HT-29 (cell line): ENCODE measurements around the gene HDX. TPM values are rescaled to one million over a fixed set of nuclear protein-coding genes. Genes with fewer than 3 reads are reported as not detected.
"Not testable (repeated sequence)": the region's sequence is repeated elsewhere in the genome, so short reads cannot be mapped to it uniquely, and the experiment has no call there.

ENCODE experiments used
- DNase-seq: peaks from one replicate; pipeline ENCODE4 v3.0.0-alpha.2; 2015; ENCODE audit warnings: low spot score
- total RNA-seq: library from RNA; depleted of rRNA; stranded (reverse); fragments of >200 nt; shearing (Covaris generic); gene quantifications from 2 replicates; pipeline ENCODE4 v1.2.3, GENCODE V29; 2014; rRNA removed

Gene HDX
- total RNA-seq = not detected in 2 replicates

- DNase-seq = no peak
Observed at GRCh38 chrX:84501798-84502628, at the start of gene HDX. Gene HDX (minus strand): TSS chrX:84502453. CDS start chrX:84475397, 27,056 bp downstream.

- not testable (repeated sequence) for DNase-seq
Observed at GRCh38 chrX:84541315-84541714, 39.1 kb upstream of the HDX start.

GRCh38 chrX:84537627-84538026 lies 35.4 kb upstream of the HDX start:
- DNase-seq = not testable (repeated sequence)

- DNase-seq = no peak
Observed at GRCh38 chrX:84488426-84488825, 13.8 kb downstream of the HDX start.

GRCh38 chrX:84487365-84488353 lies 14.6 kb downstream of the HDX start:
- DNase-seq = no peak

GRCh38 chrX:84479086-84479485 lies 23.2 kb downstream of the HDX start:
- no peak for DNase-seq

GRCh38 chrX:84477114-84477513 lies 25.1 kb downstream of the HDX start:
- DNase-seq = no peak

GRCh38 chrX:84475596-84475995 lies 26.7 kb downstream of the HDX start:
- no peak for DNase-seq

- no peak for DNase-seq
Observed at GRCh38 chrX:84475101-84475500, 27.2 kb downstream of the HDX start.

GRCh38 chrX:84469226-84469625 lies 33.0 kb downstream of the HDX start:
- DNase-seq = no peak

GRCh38 chrX:84467898-84468297 lies 34.4 kb downstream of the HDX start:
- DNase-seq = no peak

GRCh38 chrX:84453351-84454246 lies 48.7 kb downstream of the HDX start:
- no peak for DNase-seq

GRCh38 chrX:84441143-84441542 lies 61.1 kb downstream of the HDX start:
- no peak for DNase-seq

- no peak for DNase-seq
Observed at GRCh38 chrX:84415140-84415539, 87.1 kb downstream of the HDX start.

- no peak for DNase-seq
Observed at GRCh38 chrX:84363663-84364062, 138.6 kb downstream of the HDX start.

- DNase-seq = no peak
Observed at GRCh38 chrX:84363051-84363450, 139.2 kb downstream of the HDX start.

GRCh38 chrX:84362184-84362838 lies 139.9 kb downstream of the HDX start:
- DNase-seq = no peak

GRCh38 chrX:84358271-84358670 lies 144.0 kb downstream of the HDX start:
- DNase-seq = no peak

- DNase-seq = no peak
Observed at GRCh38 chrX:84357296-84357695, 145.0 kb downstream of the HDX start.

- no peak for DNase-seq
Observed at GRCh38 chrX:84340968-84341367, 161.3 kb downstream of the HDX start.
